Sigmoid colon (tissue), 7 donors: Measurements from ENCODE around the gene IMPG1. TPM values are rescaled to one million over a fixed set of nuclear protein-coding genes. Genes with fewer than 3 reads are reported as not detected.

Experiments used
- DNase-seq: peaks from one replicate; pipeline ENCODE4 v3.0.0-alpha.2; 2019
- H3K27ac ChIP-seq, 4 donors: fragments of 200-600 bp; sonication (generic); one replicate each; pipeline ENCODE4 v1.5.1; 2016 to 2019; ENCODE audit warnings: mild to moderate bottlenecking in 1 of 4
- H3K27me3 ChIP-seq, 3 donors: fragments of 200-600 bp; sonication (generic); one replicate each; pipeline ENCODE4 v1.5.1; 2019; ENCODE audit warnings: mild to moderate bottlenecking in 1 of 3
- H3K36me3 ChIP-seq, 4 donors: fragments of 200-600 bp; sonication (generic); one replicate each; pipeline ENCODE4 v1.5.1; 2016 to 2019
- H3K4me1 ChIP-seq, 4 donors: fragments of 200-600 bp; sonication (generic); one replicate each; pipeline ENCODE4 v1.5.1; 2017 to 2019
- H3K4me3 ChIP-seq, 4 donors: fragments of 200-600 bp; sonication (generic); one replicate each; pipeline ENCODE4 v1.5.1; 2017 to 2019; ENCODE audit warnings: mild to moderate bottlenecking in 2 of 4, moderate library complexity in 1 of 4
- H3K9me3 ChIP-seq, 4 donors: fragments of 200-600 bp in 3 of 4; sonication (generic) in 3 of 4; one replicate each; pipeline versions ENCODE4 v1.5.1 to v1.6.1; 2013 to 2019
- CTCF ChIP-seq, 4 experiments: fragments of 450-650 bp in 3 of 4; fragments of 200-600 bp in 1 of 4; IDR thresholded peaks; one replicate each; pipeline ENCODE4 v1.5.1; 2016 to 2019; ENCODE audit warnings: antibody characterized with exemption in 4 of 4, mild to moderate bottlenecking in 3 of 4, moderate library complexity in 2 of 4
- EP300 ChIP-seq, 4 donors: sonication (generic); formaldehyde crosslinking; IDR thresholded peaks; one replicate each; pipeline ENCODE4 v1.6.1; 2017; ENCODE audit warnings: antibody characterized with exemption in 4 of 4
- POLR2A ChIP-seq, 2 donors: fragments of 450-650 bp; IDR thresholded peaks; one replicate each; pipeline ENCODE4 v1.6.1; 2016; ENCODE audit warnings: antibody characterized with exemption in 2 of 2, mild to moderate bottlenecking in 2 of 2, moderate library complexity in 2 of 2
- POLR2AphosphoS5 ChIP-seq, 4 donors: sonication (generic); formaldehyde crosslinking; IDR thresholded peaks; one replicate each; pipeline ENCODE4 v1.6.1; 2017; ENCODE audit warnings: antibody characterized with exemption in 4 of 4
- WGBS, 2 donors: extraction: QIAGEN DNeasy Blood & Tissue Kit; methylation state at CpG; one replicate each; pipeline ENCODE4 v1.1.7; 2013; 5-methylcytosine and 5-hydroxymethylcytosine counted together
- intact Hi-C: fragments of 100-400 bp; cut with DNase I; formaldehyde crosslinking; loops from one replicate; pipeline ENCODE4 v1.15.1; 2023
- polyA plus RNA-seq, 3 donors: library from polyadenylated mRNA; stranded (reverse); fragments of 200-250 nt; gene quantifications; one replicate each; pipeline ENCODE4 v1.2.3, GENCODE V29; 2013
- total RNA-seq, 4 donors: library from RNA; depleted of rRNA; stranded (reverse); fragments of >200 nt; gene quantifications; one replicate each; pipeline ENCODE4 v1.1.0, GENCODE V29; 2016
- donor health status: healthy with polysubstance abuse.
- donor health status: Bipolar disorder and iron deficiency.
- donor health status: healthy.

IMPG1 gene
- total and polyA plus RNA-seq, 7 donors = not detected

DNA sequence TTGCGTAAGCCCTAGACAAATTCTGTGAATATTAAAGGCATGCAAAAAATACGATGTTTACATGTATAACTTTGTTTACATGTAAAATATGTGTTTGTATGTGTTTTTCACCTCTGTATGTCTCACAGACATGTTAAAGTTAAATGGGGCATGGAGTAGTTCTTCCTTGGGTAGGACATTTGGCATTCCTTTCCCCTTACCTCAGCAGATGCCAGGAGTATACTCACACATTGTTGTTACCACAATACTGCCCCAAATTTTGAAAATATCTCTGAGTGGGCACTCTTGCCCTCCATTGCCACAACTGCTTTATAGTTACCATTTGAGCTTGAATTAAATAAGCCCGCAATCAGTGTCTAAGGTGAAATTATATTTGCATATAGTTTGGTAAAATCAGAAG is 175.9 kb downstream of the IMPG1 start:
- WGBS, 2 donors = 73 to 96% methylated on average over 3 of the region's 3 CpGs
- intact Hi-C loops = no loop called here

DNA sequence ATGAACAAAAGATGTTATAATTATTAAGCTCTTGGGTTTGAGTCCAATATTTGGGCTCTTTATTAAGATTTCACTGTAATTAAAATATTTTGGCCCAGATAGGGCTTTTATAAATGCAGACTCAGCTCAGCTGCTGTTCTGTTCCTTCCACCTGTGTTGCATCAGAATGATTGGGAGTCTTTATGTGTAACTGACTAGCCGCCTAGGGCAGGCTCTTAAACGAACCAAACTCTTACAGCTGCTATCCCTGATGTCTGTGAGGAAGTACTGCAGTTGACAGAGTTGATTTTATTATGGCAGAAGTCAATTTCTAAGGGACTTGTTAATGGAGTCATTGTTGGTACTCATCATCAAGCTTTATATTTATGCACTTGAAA is 178.7 kb downstream of the IMPG1 start:
- Histone ChIP-seq H3K27me3 (no peaks in the 10 kb centered on the region), H3K9me3 (no peaks in the 10 kb centered on the region), H3K27ac (no peak overlapping the region), H3K36me3 (peaks cover 0 to 28% (median 0%) of the 10 kb centered on the region in 4 donors), H3K4me3 (no peak overlapping the region), H3K4me1 (no peaks in the 10 kb centered on the region)
- 70 to 72% methylated on average over 2 of the region's 2 CpGs for WGBS, 2 donors
- intact Hi-C loops = no loop called here
- no peak for DNase-seq
- no peak for TF ChIP-seq EP300 (IDR thresholded peaks at IDR 0.05)
- TF ChIP-seq CTCF (IDR thresholded peaks at IDR 0.05) = no peak
- no peak for TF ChIP-seq POLR2A (IDR thresholded peaks at IDR 0.05)
- TF ChIP-seq POLR2AphosphoS5 (IDR thresholded peaks at IDR 0.05) = no peak

More for the DNA sequence above, 175.9 kb downstream of the IMPG1 start:
- Histone ChIP-seq H3K4me1 (no peaks in the 10 kb centered on the region), H3K27me3 (no peaks in the 10 kb centered on the region), H3K27ac (no peak overlapping the region), H3K4me3 (no peak overlapping the region), H3K9me3 (no peaks in the 10 kb centered on the region), H3K36me3 (peaks cover 0 to 19% (median 0%) of the 10 kb centered on the region in 4 donors)
- TF ChIP-seq POLR2A (IDR thresholded peaks at IDR 0.05) = no peak
- TF ChIP-seq CTCF (IDR thresholded peaks at IDR 0.05) = no peak
- no peak for TF ChIP-seq EP300 (IDR thresholded peaks at IDR 0.05)
- TF ChIP-seq POLR2AphosphoS5 (IDR thresholded peaks at IDR 0.05) = no peak
- DNase-seq = no peak

DNA sequence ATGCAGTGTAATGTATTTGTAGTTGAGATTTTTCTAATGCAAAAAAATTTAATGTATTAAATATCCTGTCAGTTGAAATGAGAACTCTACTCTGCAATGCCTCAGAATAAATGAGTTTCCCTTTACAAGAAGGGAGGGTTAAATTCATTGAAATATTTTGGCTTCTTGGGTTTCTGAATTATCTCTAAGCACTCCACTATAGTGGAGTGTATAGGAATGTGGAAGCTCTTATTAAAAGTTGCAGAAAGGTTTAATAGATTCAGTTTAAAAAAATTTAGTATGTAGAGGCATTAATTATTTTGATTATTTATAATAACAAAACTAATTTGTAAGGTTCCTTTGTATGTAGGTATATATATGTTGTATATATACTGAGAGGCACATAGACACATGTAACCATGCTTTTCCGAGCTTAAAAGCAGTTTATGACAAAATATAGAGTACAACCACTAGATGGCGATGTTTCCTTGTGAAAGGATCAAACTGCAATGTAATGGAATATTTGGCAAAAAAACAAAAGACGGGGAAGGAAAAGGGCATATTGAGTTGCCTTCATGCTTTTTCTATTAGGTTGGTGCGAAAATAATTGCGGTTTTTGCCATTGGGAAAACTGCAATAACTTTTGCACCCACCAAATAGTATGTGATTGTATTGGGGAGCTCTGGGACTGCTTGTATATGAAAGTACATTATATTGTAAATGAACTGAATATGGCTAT is 179.2 kb downstream of the IMPG1 start:
- TF ChIP-seq CTCF (IDR thresholded peaks at IDR 0.05) = peak in 3 of 4 experiments; percentile 33 to 68 (median 52)
- no peak for TF ChIP-seq POLR2AphosphoS5 (IDR thresholded peaks at IDR 0.05)

GRCh38 chr6:75892384-75892783 is 180.1 kb downstream of the IMPG1 start:
- Histone ChIP-seq H3K9me3 (no peaks in the 10 kb centered on the region), H3K27me3 (no peaks in the 10 kb centered on the region), H3K4me3 (no peak overlapping the region), H3K36me3 (peaks cover 0 to 28% (median 0%) of the 10 kb centered on the region in 4 donors), H3K4me1 (no peaks in the 10 kb centered on the region), H3K27ac (no peak overlapping the region)
- 94 to 96% methylated on average over 8 of the region's 8 CpGs for WGBS, 2 donors
- TF ChIP-seq POLR2AphosphoS5 (IDR thresholded peaks at IDR 0.05) = no peak
- TF ChIP-seq CTCF (IDR thresholded peaks at IDR 0.05) = no peak
- TF ChIP-seq POLR2A (IDR thresholded peaks at IDR 0.05) = no peak
- no peak for TF ChIP-seq EP300 (IDR thresholded peaks at IDR 0.05)
- DNase-seq = no peak
- intact Hi-C loops = no loop called here

More for the DNA sequence above, 179.2 kb downstream of the IMPG1 start:
- H3K4me1 ChIP-seq = no peaks in the 10 kb centered on the region
- no peak overlapping the region for H3K4me3 ChIP-seq
- intact Hi-C loops = no loop called here
- no peaks in the 10 kb centered on the region for H3K9me3 ChIP-seq
- WGBS, 2 donors = 14 to 19% methylated on average over 5 of the region's 5 CpGs
- no peak overlapping the region for H3K27ac ChIP-seq
- no peaks in the 10 kb centered on the region for H3K27me3 ChIP-seq
- peaks cover 0 to 28% (median 0%) of the 10 kb centered on the region in 4 donors for H3K36me3 ChIP-seq
- DNase-seq = no peak

GRCh38 chr6:75884822-75885221 is 187.6 kb downstream of the IMPG1 start:
- no peak overlapping the region for H3K4me3 ChIP-seq
- H3K27me3 ChIP-seq = no peaks in the 10 kb centered on the region
- TF ChIP-seq POLR2AphosphoS5 (IDR thresholded peaks at IDR 0.05) = no peak
- TF ChIP-seq POLR2A (IDR thresholded peaks at IDR 0.05) = no peak
- no peak for TF ChIP-seq CTCF (IDR thresholded peaks at IDR 0.05)
- TF ChIP-seq EP300 (IDR thresholded peaks at IDR 0.05) = no peak
- intact Hi-C loops = no loop called here
- no peaks in the 10 kb centered on the region for H3K9me3 ChIP-seq
- WGBS, 2 donors = 47 to 77% methylated on average over 2 of the region's 2 CpGs
- H3K36me3 ChIP-seq = peaks cover 0 to 14% (median 0%) of the 10 kb centered on the region in 4 donors
- no peaks in the 10 kb centered on the region for H3K4me1 ChIP-seq
- DNase-seq = no peak
- H3K27ac ChIP-seq = no peak overlapping the region
